Stimulated activated CD8-positive, alpha-beta memory T cell treated with anti-CD3 and anti-CD28 coated beads, Interleukin-7, amount 100 ng/mL, for 4 hours (primary cell): ENCODE data around the gene PRR18.

Source experiments
- DNase-seq, 2 donors: peaks; one replicate each; pipeline ENCODE4 v3.0.0-alpha.2; 2020; ENCODE audit warnings: low read depth in 2 of 2

PRR18 gene

DNA sequence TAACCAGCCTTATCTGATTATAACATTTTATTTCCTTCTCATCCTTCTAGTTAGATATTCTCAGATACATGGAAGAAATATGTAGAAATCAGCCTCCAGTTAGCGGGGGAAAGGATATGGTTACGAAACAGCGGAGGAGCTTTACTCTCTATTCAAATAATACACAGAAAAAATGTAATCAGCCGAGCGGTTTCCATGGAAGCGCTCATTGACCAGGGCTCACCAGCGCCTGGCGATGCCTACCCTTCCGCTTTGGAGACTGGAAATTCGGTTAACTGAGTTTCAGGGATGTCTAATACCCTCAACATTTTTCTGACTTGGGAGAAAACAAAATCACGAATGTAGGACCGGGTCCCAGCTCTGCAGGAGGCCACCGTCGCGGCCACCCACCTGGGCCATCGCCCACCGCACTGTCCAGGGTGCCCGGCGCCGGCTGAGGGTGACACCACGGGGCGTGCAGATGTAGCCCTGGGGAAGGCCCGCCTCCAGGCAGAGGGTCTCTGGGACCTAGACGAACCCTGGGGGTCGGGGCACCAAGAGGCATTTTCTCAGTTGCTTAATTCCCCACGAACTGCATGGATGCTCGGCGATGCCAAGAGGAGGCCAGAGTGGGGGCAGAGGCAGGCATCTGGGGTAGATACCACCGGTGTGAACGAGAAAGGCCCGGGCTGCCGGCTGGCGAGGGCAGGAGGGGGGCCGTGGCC is 1.7 kb downstream of the PRR18 start:
- no peak for DNase-seq

DNA sequence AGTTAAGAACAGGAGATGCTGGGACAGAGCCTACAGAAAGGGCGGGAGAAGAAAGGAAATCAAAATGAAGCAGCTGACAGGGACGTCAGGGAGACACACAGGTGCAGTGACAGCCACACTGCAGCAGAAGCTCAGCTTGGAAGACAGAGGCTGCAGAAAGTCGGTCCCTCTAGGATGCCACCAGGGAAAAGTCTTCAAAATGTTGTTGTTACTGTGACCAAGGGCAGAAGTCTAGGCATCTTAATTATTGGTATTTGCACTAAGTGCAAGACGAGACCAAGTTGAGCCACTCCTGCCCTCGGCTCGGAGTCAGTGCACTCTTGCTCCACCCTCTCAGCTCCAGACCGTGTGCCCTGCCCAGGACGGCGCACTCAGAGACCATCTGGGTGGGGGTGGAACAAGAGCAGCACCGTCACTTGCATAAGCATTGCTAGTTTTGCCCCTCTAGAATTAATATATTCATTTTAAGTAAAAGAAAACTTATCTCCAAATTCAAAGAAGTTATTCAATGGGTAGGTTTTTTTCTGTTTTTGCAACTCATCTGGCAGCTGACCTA is 2.6 kb downstream of the PRR18 start:
- no peak for DNase-seq

DNA sequence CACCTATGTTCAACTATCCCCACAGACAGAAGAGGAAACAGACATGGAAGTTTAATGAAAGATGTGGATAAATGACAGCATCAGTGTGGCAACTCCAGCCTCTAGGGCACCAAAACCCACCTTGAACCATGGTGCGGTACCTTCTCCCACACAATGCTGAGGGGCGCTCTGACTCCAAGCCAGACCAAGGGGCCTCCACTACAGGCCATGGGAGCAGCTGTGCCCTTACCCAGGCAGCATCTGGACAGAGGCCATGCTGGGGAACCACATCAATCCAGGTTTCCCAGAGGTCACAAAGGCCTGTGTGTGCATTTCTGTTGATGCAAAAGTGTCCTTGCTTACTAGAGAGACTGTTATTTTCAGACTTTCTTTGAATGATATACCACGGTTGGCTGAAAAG is 4.1 kb downstream of the PRR18 start:
- DNase-seq, result no peak

DNA sequence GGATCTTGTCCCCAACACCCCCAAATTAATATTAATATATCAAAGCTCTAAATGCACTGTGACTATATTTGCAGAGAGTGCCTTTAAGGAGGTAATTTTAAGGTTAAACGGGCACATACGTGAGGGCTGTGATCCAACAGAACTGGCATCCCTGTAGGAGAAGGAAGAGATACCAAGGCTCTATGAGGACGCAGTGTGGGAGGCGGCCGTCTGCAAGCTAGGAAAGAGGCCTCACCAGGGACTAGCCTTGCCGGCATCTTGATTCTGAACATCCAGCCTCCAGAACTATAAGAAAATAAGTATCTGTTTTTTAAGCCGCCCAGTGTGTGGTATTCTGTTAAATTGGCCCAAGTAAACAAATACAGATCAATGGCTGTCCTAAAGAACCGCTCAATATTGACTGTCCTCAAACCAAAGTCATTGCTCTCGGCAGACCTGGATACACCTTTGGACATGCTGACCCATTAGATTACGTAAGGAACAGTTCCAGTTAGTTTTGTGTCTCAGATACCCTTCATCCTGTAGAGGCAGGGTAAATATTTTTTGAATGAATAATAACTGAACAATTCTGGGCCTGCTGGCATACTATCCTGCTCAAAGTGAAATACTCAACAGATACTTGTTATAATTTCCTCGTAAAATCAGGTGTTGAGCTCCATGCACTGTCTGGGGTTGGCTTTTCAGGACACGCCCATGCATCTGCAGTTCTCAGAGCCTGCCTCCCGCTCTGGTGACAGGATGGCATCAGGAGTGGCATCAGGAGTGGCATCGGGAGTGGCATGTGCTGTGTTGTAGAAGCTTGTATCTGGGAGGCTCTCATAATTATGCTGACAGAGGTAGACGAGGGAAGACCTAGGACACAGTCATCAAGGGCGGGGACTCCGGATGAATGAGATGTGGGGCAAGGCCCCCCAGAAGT is 6.3 kb downstream of the PRR18 start:
- DNase-seq, result no peak

DNA sequence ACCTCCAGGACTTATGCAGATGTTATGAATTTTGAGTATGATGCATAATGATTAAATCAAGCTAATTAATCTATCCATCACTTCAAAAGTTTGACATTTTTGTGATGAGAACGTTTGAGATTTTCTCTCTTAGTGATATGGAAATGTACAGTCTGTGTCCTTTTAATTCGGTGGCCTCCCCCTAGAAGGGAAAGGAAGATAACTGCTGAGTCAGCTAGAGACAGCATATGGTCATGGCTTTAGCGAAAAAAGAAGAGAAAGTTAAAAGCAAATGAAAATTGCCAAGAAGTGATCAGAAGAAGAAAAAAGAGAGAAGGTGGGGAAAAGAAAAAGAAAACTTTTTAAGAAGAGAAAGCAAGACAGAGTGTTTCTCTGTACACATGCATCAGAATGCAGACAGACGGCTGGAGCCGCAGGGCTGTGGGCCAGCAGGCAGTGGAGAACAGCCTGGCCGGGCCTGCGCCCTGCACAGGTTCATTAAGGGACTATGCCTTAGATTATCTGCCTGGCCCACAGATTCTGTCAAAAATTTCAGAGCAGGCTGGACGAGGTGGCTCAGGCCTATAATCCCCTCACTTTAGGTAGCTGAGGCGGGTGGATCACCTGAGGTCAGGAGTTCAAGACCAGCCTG is 7.7 kb downstream of the PRR18 start:
- no peak for DNase-seq

DNA sequence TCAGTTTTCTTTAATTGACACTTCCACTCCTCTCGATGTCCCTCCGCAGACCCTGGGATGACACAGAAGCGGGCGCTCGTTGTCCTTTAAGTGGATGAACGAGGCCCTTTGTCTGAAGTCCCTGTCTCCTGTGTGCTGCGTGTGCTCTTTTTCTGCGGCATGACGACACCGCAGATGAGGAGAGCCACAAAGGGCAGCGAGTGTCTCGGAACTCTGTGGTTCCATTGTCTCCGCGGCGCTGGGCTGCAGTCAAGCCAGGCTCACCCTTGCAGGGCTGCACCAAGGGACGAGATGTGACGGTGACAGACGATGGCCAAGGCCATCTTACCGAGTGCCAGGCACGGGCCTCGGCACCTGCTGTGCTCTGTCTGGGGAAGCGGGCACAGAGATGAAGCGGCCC is 10.6 kb downstream of the PRR18 start:
- DNase-seq, result no peak

DNA sequence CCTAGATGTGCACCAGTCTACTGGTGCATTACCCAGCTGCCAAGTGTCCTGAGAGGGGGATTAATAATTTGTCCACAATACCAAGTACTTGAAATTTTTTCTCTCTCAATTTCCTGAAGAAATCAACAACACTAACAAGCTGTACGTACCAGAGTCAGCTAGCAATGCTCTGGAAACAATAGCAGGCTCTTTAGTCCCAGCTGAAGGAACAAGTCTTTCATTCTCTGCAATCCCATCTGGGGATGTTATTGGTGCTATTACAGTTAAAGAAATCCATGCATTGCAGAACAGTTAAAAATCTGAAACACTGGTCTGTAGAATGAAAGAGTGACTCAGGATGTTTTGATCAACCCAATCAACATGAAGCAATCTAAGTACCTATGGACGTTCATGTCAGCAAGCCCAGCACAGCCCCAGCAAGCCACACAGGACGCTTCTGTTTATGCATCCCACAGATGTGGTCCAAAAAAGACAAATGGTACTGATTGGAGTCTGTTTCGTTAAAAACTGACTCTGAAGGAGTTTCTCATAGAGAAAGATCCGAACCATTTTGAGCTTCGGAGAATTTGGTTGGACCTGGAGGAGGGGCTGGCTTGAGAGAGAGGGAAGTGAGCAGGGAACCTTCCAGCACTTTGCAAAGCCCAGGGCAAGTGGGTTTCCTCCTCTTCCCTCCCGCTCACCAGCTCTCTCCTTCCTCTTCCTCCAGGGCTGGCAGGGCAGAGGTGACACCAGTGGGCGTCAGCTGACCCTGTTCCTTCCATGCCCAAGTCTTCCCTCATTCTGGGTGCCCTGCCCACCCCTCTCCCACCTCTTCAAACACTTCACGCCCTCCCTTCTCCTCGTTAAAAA is 11.9 kb downstream of the PRR18 start:
- DNase-seq, result no peak

DNA sequence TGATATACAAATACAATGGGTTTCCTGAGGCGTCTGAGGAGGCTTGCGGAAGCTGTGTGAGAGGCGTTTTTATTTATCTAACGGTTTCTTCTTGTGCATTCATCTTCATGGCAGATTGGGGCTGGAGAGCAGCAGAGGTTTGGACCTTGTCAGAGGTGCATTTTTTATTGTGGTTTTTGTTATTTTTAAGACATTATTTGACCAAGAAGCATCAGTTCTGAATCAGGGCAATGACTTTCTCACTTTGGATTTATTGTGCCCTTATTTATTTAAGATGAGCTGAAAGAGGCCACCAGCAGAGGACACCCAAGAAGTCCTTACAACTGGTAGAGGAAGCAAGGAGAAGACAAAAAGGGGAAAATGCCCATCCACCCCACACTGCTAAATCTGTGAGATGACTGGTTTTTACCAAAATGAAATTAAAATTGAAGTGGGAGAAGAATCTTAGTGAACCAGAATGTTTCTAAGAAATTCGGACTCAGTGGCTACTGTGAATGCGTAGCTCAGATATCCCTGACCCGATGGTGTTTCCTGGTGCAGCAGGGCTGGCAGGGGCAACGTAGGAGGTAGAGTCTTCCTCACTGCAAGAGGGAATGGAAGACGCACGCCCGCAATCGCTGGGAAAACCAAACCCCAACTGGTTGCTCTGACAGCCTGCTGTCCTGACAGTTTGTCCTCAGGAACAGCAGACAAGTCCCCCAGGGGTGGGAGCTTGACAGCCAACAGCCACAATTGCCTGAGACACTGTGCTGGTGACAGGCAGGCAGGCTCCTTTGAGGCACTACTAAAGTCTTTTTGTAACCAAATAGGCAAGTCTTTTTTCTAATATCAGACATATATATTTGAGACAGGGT is 14.2 kb downstream of the PRR18 start:
- DNase-seq, result no peak

DNA sequence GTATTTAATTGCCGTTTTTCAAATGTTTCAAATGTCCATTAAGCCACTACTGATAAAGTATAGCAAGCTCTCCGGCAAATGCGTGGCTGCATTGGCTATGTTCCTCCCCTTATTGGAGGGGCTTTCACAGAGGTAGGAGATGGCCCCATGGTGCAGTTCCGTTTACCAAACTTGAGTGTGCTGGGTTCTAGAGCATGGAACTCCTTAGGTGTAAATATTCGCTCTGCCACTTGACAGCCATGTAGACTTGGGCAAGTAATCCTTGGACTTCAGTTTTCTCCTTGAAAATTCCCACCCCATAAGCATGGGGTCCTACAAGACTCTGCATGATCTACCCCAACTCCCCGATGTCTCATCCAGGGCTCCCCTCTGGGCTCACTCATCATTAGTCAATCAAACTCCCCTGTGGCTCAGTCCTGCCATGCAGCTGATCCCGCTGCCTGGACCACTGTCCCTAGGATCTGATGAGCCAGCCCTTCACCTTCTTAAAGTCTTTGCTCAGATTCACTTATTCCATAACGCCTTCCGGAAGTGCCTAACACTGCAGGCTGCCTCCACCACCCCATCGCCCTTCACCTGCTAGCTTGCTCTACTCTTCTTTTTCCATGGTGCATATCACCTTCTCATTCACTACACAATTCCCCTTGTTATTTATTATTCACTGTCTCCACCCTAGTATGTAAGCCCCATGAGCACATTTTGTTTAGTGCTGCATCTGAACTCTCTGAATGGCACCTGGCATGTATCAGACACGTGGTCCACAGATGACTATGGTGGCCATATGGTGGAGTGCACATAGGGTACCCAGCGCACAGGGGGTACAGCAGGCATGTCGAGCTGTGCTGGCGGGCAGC is 18.8 kb downstream of the PRR18 start:
- no peak for DNase-seq

DNA sequence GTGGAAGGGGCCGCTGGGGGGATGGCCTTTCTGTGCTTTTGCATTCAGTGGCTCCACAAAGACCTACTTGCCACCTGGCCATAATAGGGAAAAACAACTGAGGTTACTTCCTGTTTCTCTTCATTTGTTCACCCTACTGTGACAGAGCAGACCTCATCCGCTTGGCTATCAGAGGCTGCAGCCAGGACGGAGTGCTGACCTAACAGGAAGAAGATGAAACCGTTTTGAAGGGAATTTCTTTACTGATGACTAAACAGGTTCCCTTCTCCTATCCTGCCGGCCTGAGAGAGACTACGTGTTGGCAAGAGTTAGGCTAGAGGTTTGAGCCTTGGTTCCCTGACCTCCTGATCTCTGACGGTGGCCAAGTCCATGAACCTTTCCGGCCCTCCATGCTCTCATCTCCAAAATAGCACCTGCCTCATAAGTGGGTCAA is 21.3 kb downstream of the PRR18 start:
- DNase-seq, result no peak

DNA sequence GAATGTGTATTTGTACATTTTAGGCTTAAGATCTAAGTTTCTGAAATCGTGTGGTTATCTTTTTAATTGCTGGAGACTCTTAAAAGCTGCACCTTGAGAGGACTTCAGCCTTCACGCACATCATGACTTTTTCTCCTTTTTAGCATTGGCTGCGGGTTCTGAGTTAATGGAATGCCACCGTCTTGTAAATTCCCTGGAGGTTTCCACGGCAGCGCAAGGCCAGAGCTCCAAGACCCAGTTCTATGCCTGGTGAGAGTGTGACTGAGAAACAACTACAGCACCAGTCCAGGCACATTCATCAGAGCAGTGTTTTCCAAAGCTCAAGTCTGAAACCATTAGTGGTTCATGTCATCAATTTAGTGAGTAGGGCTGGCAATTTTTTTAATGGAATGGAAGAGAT is 23.0 kb downstream of the PRR18 start:
- no peak for DNase-seq

DNA sequence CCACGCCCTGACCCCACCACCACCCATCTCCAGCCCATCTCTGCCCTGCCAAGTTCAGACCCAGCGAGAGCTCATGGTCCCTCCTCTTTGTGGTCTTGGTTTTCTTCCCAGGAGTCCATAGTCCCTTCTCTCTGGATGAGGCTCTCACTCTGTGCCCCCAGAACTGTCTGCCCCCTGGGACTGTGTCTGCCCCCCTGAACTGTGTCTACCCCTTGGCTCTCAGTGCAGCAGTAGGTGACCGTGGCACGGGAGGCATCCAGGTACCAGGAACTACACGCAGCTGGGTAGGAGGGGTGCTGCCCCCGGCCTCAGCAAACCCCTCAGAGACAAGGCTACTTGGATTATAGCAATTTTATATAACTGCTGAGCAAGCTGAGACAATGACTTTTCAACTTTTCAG is 23.6 kb downstream of the PRR18 start:
- no peak for DNase-seq

DNA sequence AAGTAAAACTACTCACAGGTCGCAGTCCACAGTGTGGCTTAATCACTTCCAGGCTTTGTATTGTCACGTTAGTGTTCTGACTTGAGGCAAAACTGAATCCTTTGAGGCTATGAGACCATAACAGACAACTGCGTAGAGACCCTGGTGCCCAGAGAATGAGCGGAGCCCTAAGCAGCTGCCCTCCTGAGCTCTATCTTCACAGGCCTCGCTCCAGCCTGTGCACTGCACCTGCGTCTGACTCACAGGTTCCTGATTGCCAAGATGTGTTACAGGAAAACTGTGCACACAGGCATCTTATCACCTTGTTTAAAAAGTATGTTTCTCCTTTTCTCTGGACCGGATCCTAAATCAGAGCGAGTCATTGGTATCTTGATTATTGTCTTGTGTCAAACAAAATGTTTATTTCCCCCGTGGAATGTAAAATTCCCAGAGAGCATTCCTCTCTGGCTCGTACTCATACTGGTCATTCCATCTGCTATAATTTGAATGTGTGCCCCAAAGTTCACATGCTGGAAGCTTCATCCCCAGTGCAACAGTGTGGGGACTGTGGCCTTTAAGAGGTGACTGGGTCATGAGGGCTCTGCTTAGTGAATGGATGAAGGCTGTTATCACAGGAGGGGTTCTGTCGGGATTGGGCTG is 25.7 kb downstream of the PRR18 start:
- DNase-seq, result no peak

DNA sequence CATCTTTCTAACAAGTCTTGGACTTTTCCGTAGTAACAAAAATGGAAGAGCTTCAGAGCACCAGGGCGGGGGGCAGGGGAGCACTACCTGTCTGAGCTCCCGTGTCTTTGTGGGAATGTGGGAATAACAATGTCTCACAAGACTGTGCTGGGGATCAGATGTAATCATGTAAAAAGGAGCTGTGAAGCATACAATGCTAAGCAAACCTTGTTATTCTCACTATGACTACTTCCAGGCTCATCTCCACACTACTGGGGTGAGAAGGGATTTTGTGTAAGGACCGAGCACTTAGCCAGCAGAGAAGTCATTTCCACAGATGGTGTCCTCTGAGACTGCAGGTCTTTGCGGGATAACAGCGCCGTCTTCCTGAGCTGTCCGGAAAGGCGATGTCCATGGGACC is 27.1 kb downstream of the PRR18 start:
- DNase-seq, result no peak

DNA sequence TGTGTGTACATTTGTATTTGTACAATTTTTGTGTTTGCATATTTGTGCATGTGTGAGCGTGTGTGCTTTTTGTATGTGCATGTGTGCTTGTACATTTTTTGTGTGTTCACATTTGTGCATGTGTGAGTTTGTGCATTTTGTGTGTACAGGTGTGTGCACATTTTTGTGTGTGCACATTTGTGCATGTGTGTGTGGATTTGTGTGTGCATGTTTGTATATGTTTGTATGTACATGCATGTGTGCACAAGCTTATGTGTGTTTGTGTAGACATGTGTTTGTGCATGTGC is 28.9 kb downstream of the PRR18 start:
- DNase-seq, result no peak

DNA sequence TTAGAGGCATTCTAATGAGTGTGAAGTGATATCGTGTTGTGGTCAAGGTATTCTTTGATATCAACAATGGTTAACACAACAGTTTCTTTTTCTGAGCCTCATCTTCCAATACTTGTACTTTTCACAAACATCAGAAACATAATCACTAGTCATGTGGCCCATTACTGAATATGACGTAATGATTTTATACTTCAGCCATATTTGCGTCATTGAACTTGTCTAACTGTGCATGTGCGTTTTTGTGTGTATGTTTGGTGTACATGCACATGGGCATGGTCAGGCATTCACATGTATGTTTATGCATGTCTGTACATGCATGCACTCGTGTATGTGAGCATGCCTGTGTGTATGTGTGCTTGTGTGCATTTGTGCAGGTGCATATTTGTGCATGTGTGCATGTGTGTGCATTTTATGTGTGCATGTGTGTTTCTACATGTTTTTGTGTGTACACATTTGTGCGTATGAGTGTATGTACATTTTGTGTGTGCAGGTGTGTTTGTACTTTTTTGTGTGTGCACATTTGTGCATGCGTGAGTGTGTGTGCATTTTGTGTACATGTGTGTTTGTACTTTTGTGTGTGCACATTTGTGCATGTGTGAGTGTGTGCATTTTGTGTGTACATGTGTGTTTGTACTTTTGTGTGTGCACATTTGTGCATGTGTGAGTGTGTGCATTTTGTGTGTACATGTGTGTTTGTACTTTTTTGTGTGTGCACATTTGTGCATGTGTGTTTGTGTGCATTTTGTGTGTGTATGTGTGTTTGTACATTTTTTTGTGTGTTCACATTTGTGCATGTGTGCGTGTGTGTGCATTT is 29.4 kb downstream of the PRR18 start:
- no peak for DNase-seq

DNA sequence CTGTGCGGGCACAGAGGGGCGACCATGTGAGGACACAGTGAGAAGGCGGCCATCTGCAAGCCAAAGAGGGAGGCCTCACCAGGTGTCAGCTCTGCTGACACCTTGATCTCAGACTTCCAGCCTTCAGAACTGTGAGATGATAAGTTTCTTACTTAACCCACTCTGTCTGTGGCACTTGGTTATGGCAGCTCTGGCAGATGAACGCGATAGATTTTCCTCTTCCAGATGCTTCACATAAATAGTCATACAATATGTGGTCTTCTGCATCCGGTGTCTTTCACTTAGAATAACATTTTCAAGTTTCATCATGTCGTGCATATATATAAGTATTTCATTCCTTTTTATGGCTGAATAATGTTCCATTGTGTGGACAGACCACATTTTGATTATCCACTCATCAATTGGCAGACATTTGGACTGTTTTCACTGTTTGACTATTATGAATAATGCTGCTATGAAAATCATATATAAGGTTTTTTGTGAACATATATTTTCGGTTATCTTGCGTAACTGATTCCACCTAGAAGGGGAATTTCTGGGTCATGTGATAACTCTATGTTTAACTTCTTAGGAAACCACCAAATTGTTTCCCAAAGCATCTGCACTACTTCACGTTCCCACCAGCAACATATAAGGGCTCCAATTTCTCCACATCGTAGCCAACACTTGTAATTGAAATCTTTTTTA is 30.2 kb downstream of the PRR18 start:
- DNase-seq, result no peak

DNA sequence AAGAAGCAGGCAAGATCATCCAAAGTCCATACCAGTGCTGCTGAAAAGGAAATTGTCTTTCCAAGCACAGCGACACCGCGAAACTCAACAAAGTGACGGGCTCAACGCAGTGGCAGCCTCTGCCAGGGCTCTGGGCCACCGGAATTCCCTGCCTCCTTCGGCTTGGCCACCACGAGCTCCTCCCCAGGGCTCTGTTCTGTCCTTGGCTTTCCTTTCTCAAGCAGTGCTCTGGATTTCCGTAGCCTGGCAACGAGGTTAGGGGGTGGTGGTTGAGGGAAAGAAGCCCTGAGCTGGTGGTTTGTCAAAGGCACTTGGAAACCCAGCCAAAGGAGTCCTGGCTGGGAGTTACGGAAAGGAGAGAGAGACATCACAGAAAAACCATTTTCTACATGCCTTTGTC is 31.2 kb downstream of the PRR18 start:
- no peak for DNase-seq
